ENCODE results near the gene PARD3B. TPM values are rescaled to one million over a fixed set of nuclear protein-coding genes. Genes with fewer than 3 reads are reported as not detected.

Gene PARD3B
- total RNA-seq, 1 experiment from 2014 or later, result 3.6 TPM

DNA sequence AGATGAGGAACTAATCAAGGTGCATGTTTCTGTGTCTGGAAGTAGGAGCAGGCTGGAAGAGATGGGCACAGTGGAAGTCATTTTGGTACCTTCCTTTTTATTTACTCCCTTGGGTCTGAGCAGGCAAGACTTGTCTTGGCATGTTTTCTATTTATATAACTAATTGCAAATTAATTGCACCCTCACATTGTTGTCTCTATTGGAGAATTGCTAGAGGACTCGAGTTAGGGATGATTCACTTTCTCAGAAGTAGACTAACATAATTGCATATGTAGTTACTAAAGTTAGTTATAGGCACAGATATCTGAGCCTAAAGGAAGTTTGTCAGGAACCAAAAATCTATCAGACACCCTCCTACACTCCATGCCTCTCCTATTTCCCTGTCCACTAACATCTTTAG lies 1044.2 kb downstream of the PARD3B start:
- no TSS peak for BruUV-seq (replicated peaks)
- Histone ChIP-seq H3K36me3 (ENCODE audit: control insufficient read depth, insufficient read depth, low read length) (no peaks in the 10 kb centered on the region), H3K9me3 (ENCODE audit: control insufficient read depth, insufficient read depth, low read depth, low read length) (no peaks in the 10 kb centered on the region), H3K4me3 (ENCODE audit: low read depth in 2 of 2, low read length in 2 of 2) (no peak overlapping the region), H3K4me1 (ENCODE audit: control insufficient read depth, insufficient read depth, low read length) (no peaks in the 10 kb centered on the region), H3K27me3 (ENCODE audit: control insufficient read depth, insufficient read depth, low read length) (no peaks in the 10 kb centered on the region), H3K27ac (ENCODE audit: low read length) (no peak overlapping the region)
- TF ChIP-seq, protein P1, sequence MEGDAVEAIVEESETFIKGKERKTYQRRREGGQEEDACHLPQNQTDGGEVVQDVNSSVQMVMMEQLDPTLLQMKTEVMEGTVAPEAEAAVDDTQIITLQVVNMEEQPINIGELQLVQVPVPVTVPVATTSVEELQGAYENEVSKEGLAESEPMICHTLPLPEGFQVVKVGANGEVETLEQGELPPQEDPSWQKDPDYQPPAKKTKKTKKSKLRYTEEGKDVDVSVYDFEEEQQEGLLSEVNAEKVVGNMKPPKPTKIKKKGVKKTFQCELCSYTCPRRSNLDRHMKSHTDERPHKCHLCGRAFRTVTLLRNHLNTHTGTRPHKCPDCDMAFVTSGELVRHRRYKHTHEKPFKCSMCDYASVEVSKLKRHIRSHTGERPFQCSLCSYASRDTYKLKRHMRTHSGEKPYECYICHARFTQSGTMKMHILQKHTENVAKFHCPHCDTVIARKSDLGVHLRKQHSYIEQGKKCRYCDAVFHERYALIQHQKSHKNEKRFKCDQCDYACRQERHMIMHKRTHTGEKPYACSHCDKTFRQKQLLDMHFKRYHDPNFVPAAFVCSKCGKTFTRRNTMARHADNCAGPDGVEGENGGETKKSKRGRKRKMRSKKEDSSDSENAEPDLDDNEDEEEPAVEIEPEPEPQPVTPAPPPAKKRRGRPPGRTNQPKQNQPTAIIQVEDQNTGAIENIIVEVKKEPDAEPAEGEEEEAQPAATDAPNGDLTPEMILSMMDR (IDR thresholded peaks at IDR 0.05), result no peak
- no peak for TF ChIP-seq SIN3A (IDR thresholded peaks at IDR 0.05; ENCODE audit: borderline replicate concordance, insufficient read depth, low read depth, low read length)
- DNase-seq (ENCODE audit: low read depth, low spot score) (no peak), ATAC-seq (no peak)
- ChIA-PET POLR2A (no interaction called here), CTCF (no interaction called here)
- intact Hi-C loops (cut with micrococcal nuclease; ENCODE audit: unreplicated experiment) (no loop called here), in situ Hi-C loops (cut with HindIII; ENCODE audit: low pct_unique_long_range_greater_than_20kb, low sequenced_read_pairs) (no loop called here)

DNA sequence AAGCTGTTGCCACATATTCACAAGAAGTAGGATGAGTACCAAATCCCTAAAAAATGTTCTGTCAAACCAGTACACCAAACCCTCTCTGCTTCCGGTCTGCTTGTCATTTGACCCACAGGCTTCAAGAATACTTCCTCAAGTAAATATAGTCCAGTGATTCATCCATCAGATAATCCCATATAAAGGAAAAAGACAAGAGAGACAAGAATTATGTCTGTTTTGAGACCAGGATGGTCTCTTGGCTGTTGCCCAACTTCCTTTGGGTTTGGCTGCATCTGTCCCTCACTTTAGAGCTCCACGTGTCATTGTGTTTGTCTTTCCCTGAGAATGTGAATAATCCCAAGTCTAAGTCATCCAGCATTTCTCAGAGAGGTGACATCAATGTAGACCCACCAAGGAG lies 1045.5 kb downstream of the PARD3B start:
- Histone ChIP-seq H3K27me3 (ENCODE audit: control insufficient read depth, insufficient read depth, low read length) (no peaks in the 10 kb centered on the region), H3K27ac (ENCODE audit: low read length) (no peak overlapping the region), H3K9me3 (ENCODE audit: control insufficient read depth, insufficient read depth, low read depth, low read length) (no peaks in the 10 kb centered on the region), H3K36me3 (ENCODE audit: control insufficient read depth, insufficient read depth, low read length) (no peaks in the 10 kb centered on the region), H3K4me1 (ENCODE audit: control insufficient read depth, insufficient read depth, low read length) (no peaks in the 10 kb centered on the region), H3K4me3 (ENCODE audit: low read depth in 2 of 2, low read length in 2 of 2) (no peak overlapping the region)
- intact Hi-C loops (cut with micrococcal nuclease; ENCODE audit: unreplicated experiment) (no loop called here), in situ Hi-C loops (cut with HindIII; ENCODE audit: low pct_unique_long_range_greater_than_20kb, low sequenced_read_pairs) (no loop called here)
- ATAC-seq (no peak), DNase-seq (ENCODE audit: low read depth, low spot score) (no peak)
- POLR2A ChIA-PET, result no interaction called here
- CTCF ChIA-PET, result no interaction called here
- no TSS peak for BruUV-seq (replicated peaks)
- TF ChIP-seq TCF7L2 (IDR thresholded peaks at IDR 0.05; ENCODE audit: low read depth, low read length) (no peak), REST (IDR thresholded peaks at IDR 0.05; ENCODE audit: insufficient read depth in 1 of 2, low read depth in 2 of 2, low read length in 1 of 2) (no peak), POLR2AphosphoS5 (IDR thresholded peaks at IDR 0.05; ENCODE audit: low read depth, low read length) (no peak), SIN3A (IDR thresholded peaks at IDR 0.05; ENCODE audit: borderline replicate concordance, insufficient read depth, low read depth, low read length) (no peak)
- TF ChIP-seq, protein P1 (IDR thresholded peaks at IDR 0.05), result no peak

GRCh38 chr2:205593891-205594290 lies 1048.6 kb downstream of the PARD3B start:
- TF ChIP-seq, protein P1 (IDR thresholded peaks at IDR 0.05), result no peak
- TF ChIP-seq POLR2AphosphoS5 (IDR thresholded peaks at IDR 0.05; ENCODE audit: low read depth, low read length), result no peak
- TF ChIP-seq TCF7L2 (IDR thresholded peaks at IDR 0.05; ENCODE audit: low read depth, low read length), result no peak
- TF ChIP-seq SIN3A (IDR thresholded peaks at IDR 0.05; ENCODE audit: borderline replicate concordance, insufficient read depth, low read depth, low read length), result no peak
- no peak for TF ChIP-seq REST (IDR thresholded peaks at IDR 0.05; ENCODE audit: insufficient read depth in 1 of 2, low read depth in 2 of 2, low read length in 1 of 2)
- POLR2A ChIA-PET, result no interaction called here
- H3K36me3 ChIP-seq (ENCODE audit: control insufficient read depth, insufficient read depth, low read length), result no peaks in the 10 kb centered on the region
- no peaks in the 10 kb centered on the region for H3K4me1 ChIP-seq (ENCODE audit: control insufficient read depth, insufficient read depth, low read length)
- DNase-seq (ENCODE audit: low read depth, low spot score), result no peak
- BruUV-seq (replicated peaks), result no TSS peak
- intact Hi-C loops (cut with micrococcal nuclease; ENCODE audit: unreplicated experiment) (no loop called here), in situ Hi-C loops (cut with HindIII; ENCODE audit: low pct_unique_long_range_greater_than_20kb, low sequenced_read_pairs) (no loop called here)
- H3K9me3 ChIP-seq (ENCODE audit: control insufficient read depth, insufficient read depth, low read depth, low read length), result no peaks in the 10 kb centered on the region
- H3K27me3 ChIP-seq (ENCODE audit: control insufficient read depth, insufficient read depth, low read length), result no peaks in the 10 kb centered on the region
- no peak overlapping the region for H3K27ac ChIP-seq (ENCODE audit: low read length)
- CTCF ChIA-PET, result no interaction called here
- H3K4me3 ChIP-seq (ENCODE audit: low read depth in 2 of 2, low read length in 2 of 2), result no peak overlapping the region
- no peak for ATAC-seq

Data from Panc1 (cell line).